Smooth muscle cell of the umbilical artery (primary cell): ENCODE results near the gene OR4K17. TPM values are rescaled to one million over a fixed set of nuclear protein-coding genes. Genes with fewer than 3 reads are reported as not detected.

Experiments
- total RNA-seq: library from RNA; depleted of rRNA; stranded (reverse); fragments of >200 nt; gene quantifications from 2 replicates; pipeline ENCODE4 v1.2.3, GENCODE V29; 2014

The OR4K17 gene
- total RNA-seq: not detected in 2 replicates

GRCh38 chr14:20110438-20110837, at the start of gene OR4K17:
OR4K17 (plus strand) TSS chr14:20110739; CDS start chr14:20117500, 6,761 bp downstream.

GRCh38 chr14:20138520-20138919, 28.0 kb downstream of the OR4K17 start, which contains the start of gene OR4N5:
OR4N5 (plus strand) TSS chr14:20138820; CDS start chr14:20143736, 4,916 bp downstream.

Other genes starting within 250 kb of the OR4K17 start
- gene OR4K2, start 235.6 kb upstream of the OR4K17 start, total RNA-seq: not detected in 2 replicates
- not detected in 2 replicates for gene OR4K5, start 190.1 kb upstream of the OR4K17 start, total RNA-seq
- not detected in 2 replicates for gene OR4K1, start 179.8 kb upstream of the OR4K17 start, total RNA-seq
- gene OR4K15, start 135.1 kb upstream of the OR4K17 start, total RNA-seq: not detected in 2 replicates
- gene OR4Q2, start 108.6 kb upstream of the OR4K17 start, total RNA-seq: not detected in 2 replicates
- not detected in 2 replicates for gene OR4K14, start 91.4 kb upstream of the OR4K17 start, total RNA-seq
- not detected in 2 replicates for gene OR4K13, start 74.7 kb upstream of the OR4K17 start, total RNA-seq
- not detected in 2 replicates for gene OR4L1, start 50.7 kb upstream of the OR4K17 start, total RNA-seq
- gene OR4N5, start 28.1 kb downstream of the OR4K17 start, total RNA-seq: not detected in 2 replicates
- not detected in 2 replicates for gene OR11G2, start 80.2 kb downstream of the OR4K17 start, total RNA-seq
- gene OR11H6, start 113.0 kb downstream of the OR4K17 start, total RNA-seq: not detected in 2 replicates
- gene OR11H7, start 118.2 kb downstream of the OR4K17 start, total RNA-seq: not detected in 2 replicates
- gene OR11H4, start 128.5 kb downstream of the OR4K17 start, total RNA-seq: not detected in 2 replicates
- 32.5 and 34.7 TPM in 2 replicates for gene TTC5, start 195.2 kb downstream of the OR4K17 start, total RNA-seq
- gene CCNB1IP1, start 222.5 kb downstream of the OR4K17 start, total RNA-seq: 42.1 and 53.4 TPM in 2 replicates
- 7.4 and 11.0 TPM in 2 replicates for gene PARP2, start 232.9 kb downstream of the OR4K17 start, total RNA-seq